ENCODE measurements around the gene ZSWIM5. TPM values are rescaled to one million over a fixed set of nuclear protein-coding genes. Genes with fewer than 3 reads are reported as not detected.

Gene ZSWIM5
- total and polyA plus RNA-seq, 9 of the 15 experiments (the other 6 are each of a cell fraction or from before 2014, with no cell fraction given), result under 0.01 to 0.07 (median 0.03) TPM; not detected in 3

DNA sequence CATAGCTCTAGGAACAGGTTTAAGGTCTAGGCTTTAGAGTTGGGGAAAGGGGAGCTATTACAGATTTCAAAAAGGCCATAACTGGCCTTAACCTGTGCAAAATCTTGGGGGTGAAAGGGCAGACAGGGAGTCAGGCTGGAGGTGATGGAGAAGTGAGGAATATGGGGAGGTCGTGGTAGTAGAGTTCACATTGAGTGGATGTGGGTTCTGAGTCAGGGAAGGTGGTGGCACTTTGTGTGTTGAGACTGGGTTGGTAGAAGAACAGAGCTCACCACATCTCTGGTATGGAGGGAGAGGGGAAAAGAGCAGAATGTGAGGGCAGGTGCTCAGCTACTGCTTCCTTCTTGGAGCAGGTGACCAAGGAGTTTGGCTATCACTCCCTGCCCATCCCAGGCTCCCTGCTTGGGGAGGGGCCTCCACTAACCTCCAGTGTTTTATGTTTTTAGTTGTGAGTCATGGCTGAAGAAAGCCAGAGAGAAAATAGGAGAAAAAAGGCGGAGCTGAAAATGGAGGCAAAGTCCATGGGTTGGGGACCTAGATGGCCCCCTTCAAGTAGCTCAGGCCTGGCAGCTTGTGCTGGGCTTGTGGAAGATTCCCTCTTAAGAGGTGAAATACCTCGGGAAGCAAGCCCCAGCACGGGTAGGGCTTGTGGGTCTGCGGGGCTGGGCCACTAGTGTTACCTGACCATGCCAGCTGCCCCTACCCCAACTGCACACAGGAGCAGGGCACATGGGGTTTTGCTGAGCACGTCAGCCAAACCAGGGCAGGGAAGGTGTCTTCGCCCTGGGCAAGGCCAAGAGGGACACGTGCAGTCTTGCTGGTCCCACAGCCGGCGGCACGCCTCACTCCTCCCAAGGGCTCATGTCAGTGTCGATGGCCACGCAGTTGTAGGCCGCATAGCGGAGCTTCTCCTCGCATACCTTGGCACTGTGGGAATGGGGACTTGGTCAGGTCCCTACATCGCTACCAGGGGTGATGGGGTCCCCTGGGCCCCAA lies 203.5 kb downstream of the ZSWIM5 start:
- DNase-seq (ENCODE audit: extremely low read depth in 1 of 4, low spot score in 3 of 4) (peak in 2 of 4 experiments; percentile 7 to 19), ATAC-seq (no peak), FAIRE-seq (no peak)
- Histone ChIP-seq H3K9me1 (ENCODE audit: control insufficient read depth, insufficient read depth, low read length) (no peaks in the 10 kb centered on the region), H3K9me3 (replicated peaks; ENCODE audit: control insufficient read depth, insufficient read depth, low read depth, low read length) (no peaks in the 10 kb centered on the region), H3K79me2 (ENCODE audit: control insufficient read depth, insufficient read depth, low read length) (no peaks in the 10 kb centered on the region), H3K4me3 (no peak overlapping the region), H3K4me1 (replicated peaks in 1 of 2; ENCODE audit: control insufficient read depth in 2 of 2, insufficient read depth in 2 of 2, low read length in 2 of 2) (no peaks in the 10 kb centered on the region; a peak in 1 of 5 replicates), H4K20me1 (replicated peaks; ENCODE audit: control insufficient read depth, insufficient read depth, low read length) (no peaks in the 10 kb centered on the region; the same call in 1 of the 2 replicates), H3K9ac (ENCODE audit: insufficient read depth in 1 of 2, low read depth in 2 of 2, low read length in 2 of 2) (peak overlapping the region in 1 of 2 experiments; percentile 56; a peak in 1 of 4 replicates), H3K27ac (ENCODE audit: extremely low read depth, low read depth, low read length) (no peak overlapping the region), H3K4me2 (ENCODE audit: insufficient read depth, low read length) (no peak overlapping the region), H3K27me3 (ENCODE audit: control insufficient read depth in 2 of 2, insufficient read depth in 2 of 2, low read length in 2 of 2) (no peaks in the 10 kb centered on the region), H2AFZ (ENCODE audit: low read depth, low read length) (no peak overlapping the region), H3K36me3 (ENCODE audit: control insufficient read depth, insufficient read depth, low read length) (peaks cover 63% of the 10 kb centered on the region)
- ChIA-PET CTCF (ENCODE audit: low intra/inter-chr PET ratio) (no interaction called here), POLR2A (interaction anchor here (0.6 to 2.9 kb wide), 4 partner anchors 9 to 184 kb away, joined by 3 to 26 read pairs (median 4); partner anchors contain the start of genes EIF2B3, HECTD3 and UROD)
- intact Hi-C loops (cut with micrococcal nuclease) (no loop called here), in situ Hi-C loops (cut with MboI) (no loop called here)
- WGBS (ENCODE audit: insufficient coverage, low coverage, missing lambda C conversion rate), result 90% methylated on average over 17 of the region's 17 CpGs
- BruUV-seq (replicated peaks), result TSS peak; percentile 41
- peak; percentile 50 for TF ChIP-seq POLR2G (IDR thresholded peaks at IDR 0.05; ENCODE audit: low read depth, low read length)
- TF ChIP-seq, protein P1, sequence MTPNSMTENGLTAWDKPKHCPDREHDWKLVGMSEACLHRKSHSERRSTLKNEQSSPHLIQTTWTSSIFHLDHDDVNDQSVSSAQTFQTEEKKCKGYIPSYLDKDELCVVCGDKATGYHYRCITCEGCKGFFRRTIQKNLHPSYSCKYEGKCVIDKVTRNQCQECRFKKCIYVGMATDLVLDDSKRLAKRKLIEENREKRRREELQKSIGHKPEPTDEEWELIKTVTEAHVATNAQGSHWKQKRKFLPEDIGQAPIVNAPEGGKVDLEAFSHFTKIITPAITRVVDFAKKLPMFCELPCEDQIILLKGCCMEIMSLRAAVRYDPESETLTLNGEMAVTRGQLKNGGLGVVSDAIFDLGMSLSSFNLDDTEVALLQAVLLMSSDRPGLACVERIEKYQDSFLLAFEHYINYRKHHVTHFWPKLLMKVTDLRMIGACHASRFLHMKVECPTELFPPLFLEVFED (CRISPR knock-in tag; conservative IDR thresholded peaks at IDR 0.05), result peak; percentile 65; the same call in 1 of the 2 replicates
- TF ChIP-seq SREBF1 (IDR thresholded peaks at IDR 0.05; ENCODE audit: borderline replicate concordance, low read depth, low read length), result no peak
- TF ChIP-seq RBFOX2 (IDR thresholded peaks at IDR 0.05; ENCODE audit: low read depth, low read length), result peak; percentile 38; the same call in 1 of the 2 replicates
